Naive thymus-derived CD4-positive, alpha-beta T cell (primary cell): Measurements from ENCODE around the gene PIGQ. TPM values are rescaled to one million over a fixed set of nuclear protein-coding genes. Genes with fewer than 3 reads are reported as not detected.
A peak's percentile ranks its signal among the peaks of the same experiment; 100 is the strongest.

Source experiments
- ATAC-seq: fragments of 150-1000 bp; cut with Tn5 transposase; 2 replicates; pipeline ENCODE4 v1.10.0; 2021; ENCODE audit warnings: mild to moderate bottlenecking, moderate library complexity
- CTCF ChIA-PET: fragments of 350-600 bp; sonication (Branson Sonifier 250); formaldehyde crosslinking; loops from one replicate; lab custom pipeline; 2021; ENCODE audit warnings: antibody characterized with exemption; lab: Charles Lee
- POLR2A ChIA-PET: fragments of 350-600 bp; sonication (Branson Sonifier 250); formaldehyde crosslinking; loops from one replicate; lab custom pipeline; 2021; ENCODE audit warnings: antibody characterized with exemption, inconsistent platforms; lab: Charles Lee
- DNase-seq, 9 donors: peaks; one replicate each; pipeline versions ENCODE4 v3.0.0 to v3.0.0-alpha.2; 2020 to 2022; ENCODE audit warnings: mixed read lengths in 1 of 9
- H3K27ac ChIP-seq: one replicate; pipeline ENCODE4 v1.7.0; 2013; ENCODE audit warnings: mild to moderate bottlenecking, low read depth, low read length, moderate library complexity
- H3K27me3 ChIP-seq, 2 donors: one replicate each; pipeline ENCODE4 v1.7.0; 2013; ENCODE audit warnings: low read length in 2 of 2, mild to moderate bottlenecking in 2 of 2, moderate library complexity in 2 of 2; ENCODE audit not compliant: control insufficient read depth in 2 of 2, insufficient read depth in 2 of 2
- H3K36me3 ChIP-seq, 3 experiments: 1 replicate in 2 of 3; 2 replicates in 1 of 3; pipeline ENCODE4 v1.7.0; 2013; ENCODE audit warnings: low read length in 3 of 3, mild to moderate bottlenecking in 3 of 3, moderate library complexity in 1 of 3; ENCODE audit not compliant: insufficient read depth in 3 of 3, control insufficient read depth in 2 of 3
- H3K4me1 ChIP-seq, 2 donors: one replicate each; pipeline ENCODE4 v1.7.0; 2013; ENCODE audit warnings: low read length in 2 of 2, mild to moderate bottlenecking in 2 of 2, moderate library complexity in 1 of 2; ENCODE audit not compliant: control insufficient read depth in 2 of 2, insufficient read depth in 2 of 2
- H3K4me3 ChIP-seq: 2 replicates; pipeline ENCODE4 v1.7.0; 2013; ENCODE audit warnings: mild to moderate bottlenecking, low read length
- H3K9me3 ChIP-seq, 3 experiments: 1 replicate in 2 of 3; 2 replicates in 1 of 3; pipeline ENCODE4 v1.7.0; 2013; ENCODE audit warnings: low read length in 3 of 3; ENCODE audit not compliant: control insufficient read depth in 2 of 3
- H3K27ac Mint-ChIP-seq, 9 donors: one replicate each; pipeline ENCODE4 v1.8.0; 2020 to 2022; ENCODE audit warnings: mixed read lengths in 9 of 9, mild to moderate bottlenecking in 8 of 9, moderate library complexity in 5 of 9, inconsistent platforms in 2 of 9
- H3K27me3 Mint-ChIP-seq, 5 donors: one replicate each; pipeline ENCODE4 v1.8.0; 2021 to 2022; ENCODE audit warnings: mixed read lengths in 5 of 5, mild to moderate bottlenecking in 1 of 5
- H3K36me3 Mint-ChIP-seq, 5 donors: one replicate each; pipeline ENCODE4 v1.8.0; 2020 to 2022; ENCODE audit warnings: mixed read lengths in 5 of 5, mild to moderate bottlenecking in 3 of 5, inconsistent platforms in 1 of 5
- H3K4me1 Mint-ChIP-seq, 7 donors: one replicate each; pipeline ENCODE4 v1.8.0; 2020 to 2022; ENCODE audit warnings: mixed read lengths in 7 of 7, mild to moderate bottlenecking in 3 of 7, inconsistent platforms in 1 of 7
- H3K4me3 Mint-ChIP-seq, 10 donors: one replicate each; pipeline ENCODE4 v1.8.0; 2020 to 2022; ENCODE audit warnings: mild to moderate bottlenecking in 10 of 10, mixed read lengths in 10 of 10, moderate library complexity in 6 of 10, inconsistent platforms in 2 of 10
- H3K9me3 Mint-ChIP-seq, 11 donors: one replicate each; pipeline ENCODE4 v1.8.0; 2020 to 2022; ENCODE audit warnings: mixed read lengths in 11 of 11, mild to moderate bottlenecking in 4 of 11, inconsistent platforms in 1 of 11, moderate library complexity in 1 of 11
- intact Hi-C, 2 donors: fragments of 100-400 bp; cut with micrococcal nuclease; formaldehyde crosslinking; loops; one replicate each; pipeline ENCODE4 v1.15.1; 2023
- polyA plus RNA-seq, 2 donors: library from polyadenylated mRNA; unstranded; fragments of 300-500 nt; fragmentation: Illumina TruSeq; gene quantifications; one replicate each; pipeline ENCODE4 v1.2.3, GENCODE V29; 2021
- total RNA-seq, 6 experiments: library from RNA in 5 of 6; stranded (reverse) in 5 of 6; gene quantifications; 1 replicate in 5 of 6; 2 replicates in 1 of 6; pipeline ENCODE4 v1.2.3 and lab custom pipeline; 2021 to 2026

PIGQ gene
- total and polyA plus RNA-seq, 7 experiments from 2014 or later = 12.3 to 63.0 (median 43.4) TPM

DNA sequence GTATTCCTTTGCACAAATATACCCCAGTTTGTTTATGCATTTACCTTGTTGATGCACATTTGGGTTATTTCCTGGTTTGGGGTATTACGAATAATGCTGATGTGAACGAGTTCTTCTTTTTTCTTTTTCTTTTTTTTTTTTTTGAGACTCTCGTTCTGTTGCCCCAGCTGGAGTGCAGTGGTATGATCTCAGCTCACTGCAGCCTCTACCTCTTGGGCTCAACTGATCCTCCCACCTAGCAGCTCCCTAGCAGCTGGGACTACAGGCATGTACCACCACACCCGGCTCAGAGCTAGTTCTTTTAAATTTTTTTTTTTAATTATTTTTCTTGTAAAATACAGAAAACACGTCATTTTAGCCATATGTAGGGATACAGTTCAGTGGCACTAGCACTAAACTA is 34.2 kb downstream of the PIGQ start:
- no peak overlapping the region for H3K4me3 Mint-ChIP-seq
- no peaks in the 10 kb centered on the region for H3K4me1 ChIP-seq
- H3K27ac ChIP-seq = no peak overlapping the region
- H3K36me3 ChIP-seq = no peaks in the 10 kb centered on the region
- H3K27me3 ChIP-seq = no peaks in the 10 kb centered on the region
- no peaks in the 10 kb centered on the region for H3K27me3 Mint-ChIP-seq
- no peak for DNase-seq
- peaks cover 3 to 24% (median 17%) of the 10 kb centered on the region in 7 donors for H3K4me1 Mint-ChIP-seq
- H3K36me3 Mint-ChIP-seq = peaks cover 0 to 10% (median 0%) of the 10 kb centered on the region in 5 donors
- no peak overlapping the region for H3K27ac Mint-ChIP-seq
- H3K4me3 ChIP-seq = no peak overlapping the region
- ChIA-PET CTCF (no interaction called here), POLR2A (no interaction called here)
- peaks cover 0 to 4% (median 0%) of the 10 kb centered on the region in 3 experiments for H3K9me3 ChIP-seq
- H3K9me3 Mint-ChIP-seq = no peaks in the 10 kb centered on the region
- no peak for ATAC-seq
- intact Hi-C loops = no loop called here

DNA sequence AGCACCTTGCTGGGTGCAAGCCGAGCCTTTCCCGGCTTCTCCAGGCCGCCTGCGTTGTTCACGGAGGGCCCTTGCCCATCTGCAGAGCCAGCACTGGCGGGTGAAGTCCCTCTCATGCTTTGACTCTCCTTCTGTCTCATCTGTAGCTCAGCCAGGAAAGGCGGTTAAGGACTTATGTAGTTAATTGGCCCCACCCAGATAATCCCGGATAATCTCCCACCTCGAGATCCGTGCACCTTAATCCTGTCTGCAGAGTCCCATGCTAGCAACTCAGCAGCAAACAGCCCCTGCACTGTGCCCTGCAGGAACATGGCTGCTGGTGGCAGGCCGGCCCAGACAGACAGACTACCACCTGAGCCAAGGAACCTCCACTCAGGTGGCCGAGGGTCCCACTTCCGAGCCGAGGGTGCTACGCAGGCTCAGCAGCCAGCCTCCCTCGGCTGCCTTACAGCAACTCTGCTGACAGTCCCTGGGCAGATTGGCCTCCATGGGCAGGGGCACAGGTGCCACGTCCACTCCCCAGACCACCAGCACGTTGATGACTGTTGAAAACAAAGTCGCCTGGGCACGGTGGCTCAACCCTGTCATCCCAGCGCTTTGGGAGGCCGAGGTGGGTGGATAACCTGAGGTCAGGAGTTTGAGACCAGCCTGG is 37.0 kb downstream of the PIGQ start:
- H3K4me3 ChIP-seq = no peak overlapping the region
- CTCF ChIA-PET = no interaction called here
- Mint-ChIP-seq H3K27ac (no peak overlapping the region), H3K36me3 (peaks cover 0 to 5% (median 0%) of the 10 kb centered on the region in 5 donors), H3K4me3 (no peak overlapping the region), H3K9me3 (no peaks in the 10 kb centered on the region), H3K4me1 (peaks cover 6 to 26% (median 17%) of the 10 kb centered on the region in 7 donors), H3K27me3 (no peaks in the 10 kb centered on the region)
- no peak overlapping the region for H3K27ac ChIP-seq
- POLR2A ChIA-PET = no interaction called here
- H3K4me1 ChIP-seq = no peaks in the 10 kb centered on the region
- DNase-seq (no peak), ATAC-seq (no peak)
- H3K27me3 ChIP-seq = no peaks in the 10 kb centered on the region
- peaks cover 0 to 4% (median 0%) of the 10 kb centered on the region in 3 experiments for H3K9me3 ChIP-seq
- intact Hi-C loops = no loop called here
- no peaks in the 10 kb centered on the region for H3K36me3 ChIP-seq

DNA sequence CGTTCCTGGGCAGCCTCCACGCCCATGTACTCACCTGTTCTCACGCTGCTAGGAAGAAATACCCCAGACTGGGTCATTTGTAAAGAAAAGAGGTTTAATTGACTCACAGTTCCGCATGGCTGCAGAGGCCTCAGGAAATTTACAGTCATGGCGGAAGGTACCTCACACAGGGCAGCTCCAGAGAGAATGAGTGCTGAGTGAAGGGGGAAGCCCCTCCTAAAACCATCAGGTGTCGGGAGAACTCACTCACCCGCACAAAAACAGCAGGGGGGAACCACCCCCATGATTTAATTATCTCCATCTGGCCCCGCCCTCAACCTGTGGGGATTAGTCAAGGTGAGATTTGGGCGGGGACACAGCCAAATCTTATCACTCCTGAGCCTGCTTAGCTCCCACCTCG is 38.3 kb downstream of the PIGQ start:
- DNase-seq (no peak), ATAC-seq (no peak)
- no peak overlapping the region for H3K4me3 ChIP-seq
- intact Hi-C loops = no loop called here
- ChIA-PET POLR2A (no interaction called here), CTCF (no interaction called here)
- peaks cover 0 to 4% (median 0%) of the 10 kb centered on the region in 3 experiments for H3K9me3 ChIP-seq
- peaks cover 6 to 21% (median 14%) of the 10 kb centered on the region in 7 donors for H3K4me1 Mint-ChIP-seq
- H3K36me3 ChIP-seq = no peaks in the 10 kb centered on the region
- no peaks in the 10 kb centered on the region for H3K4me1 ChIP-seq
- no peak overlapping the region for H3K27ac Mint-ChIP-seq
- no peak overlapping the region for H3K4me3 Mint-ChIP-seq
- H3K27ac ChIP-seq = no peak overlapping the region
- no peaks in the 10 kb centered on the region for H3K9me3 Mint-ChIP-seq
- no peaks in the 10 kb centered on the region for H3K27me3 Mint-ChIP-seq
- H3K27me3 ChIP-seq = no peaks in the 10 kb centered on the region
- peaks cover 0 to 5% (median 0%) of the 10 kb centered on the region in 5 donors for H3K36me3 Mint-ChIP-seq

GRCh38 chr16:609316-609715 is 39.5 kb downstream of the PIGQ start:
- no peak overlapping the region for H3K4me3 Mint-ChIP-seq
- no peaks in the 10 kb centered on the region for H3K27me3 Mint-ChIP-seq
- ATAC-seq = no peak
- Histone ChIP-seq H3K27me3 (no peaks in the 10 kb centered on the region), H3K36me3 (no peaks in the 10 kb centered on the region), H3K27ac (no peak overlapping the region), H3K9me3 (peaks cover 0 to 4% (median 0%) of the 10 kb centered on the region in 3 experiments), H3K4me1 (no peaks in the 10 kb centered on the region), H3K4me3 (no peak overlapping the region)
- peaks cover 3 to 17% (median 6%) of the 10 kb centered on the region in 7 donors for H3K4me1 Mint-ChIP-seq
- peak overlapping the region in 1 of 9 donors; percentile 57 for H3K27ac Mint-ChIP-seq
- H3K9me3 Mint-ChIP-seq = no peaks in the 10 kb centered on the region
- intact Hi-C loops = no loop called here
- ChIA-PET CTCF (interaction anchor here (1.3 kb wide), 1 partner anchor 9 kb away, joined by 3 read pairs; no protein-coding TSS in a partner anchor), POLR2A (no interaction called here)
- DNase-seq = no peak
- peaks cover 0 to 14% (median 0%) of the 10 kb centered on the region in 5 donors for H3K36me3 Mint-ChIP-seq

- no peak for ATAC-seq
- intact Hi-C loops = no loop called here
Observed at GRCh38 chr16:609984-610383, 40.2 kb downstream of the PIGQ start.

GRCh38 chr16:610513-611381 is 41.0 kb downstream of the PIGQ start:
- intact Hi-C loops = loop anchor here in 1 of 2 donors (1.0 kb wide), 1 partner anchor 20 kb away; the partner anchor contains the start of gene RAB40C
- Mint-ChIP-seq H3K27me3 (no peaks in the 10 kb centered on the region), H3K4me3 (no peak overlapping the region), H3K36me3 (peaks cover 0 to 13% (median 5%) of the 10 kb centered on the region in 5 donors), H3K27ac (peak overlapping the region in 2 of 9 donors; percentile 8 to 79), H3K4me1 (peaks cover 3 to 21% (median 4%) of the 10 kb centered on the region in 7 donors), H3K9me3 (peaks cover 0 to 1% (median 0%) of the 10 kb centered on the region in 11 donors)
- Histone ChIP-seq H3K9me3 (no peaks in the 10 kb centered on the region), H3K4me1 (no peaks in the 10 kb centered on the region), H3K36me3 (peaks cover 0 to 5% (median 0%) of the 10 kb centered on the region in 3 experiments), H3K4me3 (no peak overlapping the region), H3K27ac (no peak overlapping the region), H3K27me3 (no peaks in the 10 kb centered on the region)
- ATAC-seq = peak; percentile 87
- CTCF ChIA-PET = interaction anchor here (1.3 kb wide), 1 partner anchor 11 kb away, joined by 3 read pairs; no protein-coding TSS in a partner anchor
- POLR2A ChIA-PET = no interaction called here
- peak; percentile 35 to 58 (median 49) for DNase-seq

More at GRCh38 chr16:609984-610383, 40.2 kb downstream of the PIGQ start:
- Histone ChIP-seq H3K27ac (no peak overlapping the region), H3K4me1 (no peaks in the 10 kb centered on the region), H3K27me3 (no peaks in the 10 kb centered on the region), H3K36me3 (peaks cover 0 to 5% (median 0%) of the 10 kb centered on the region in 3 experiments), H3K4me3 (no peak overlapping the region), H3K9me3 (peaks cover 0 to 3% (median 0%) of the 10 kb centered on the region in 3 experiments)
- Mint-ChIP-seq H3K27ac (no peak overlapping the region), H3K9me3 (peaks cover 0 to 1% (median 0%) of the 10 kb centered on the region in 11 donors), H3K4me1 (peaks cover 3 to 21% (median 8%) of the 10 kb centered on the region in 7 donors), H3K27me3 (no peaks in the 10 kb centered on the region), H3K4me3 (peak overlapping the region in 1 of 10 donors; percentile 17), H3K36me3 (peaks cover 0 to 19% (median 5%) of the 10 kb centered on the region in 5 donors)
- no peak for DNase-seq
- ChIA-PET CTCF (interaction anchor here (1.3 kb wide), 1 partner anchor 10 kb away, joined by 3 read pairs; no protein-coding TSS in a partner anchor), POLR2A (no interaction called here)
